ENCODE results near the gene EBF4. TPM values are rescaled to one million over a fixed set of nuclear protein-coding genes. Genes with fewer than 3 reads are reported as not detected.

The EBF4 gene
- total and polyA plus RNA-seq, 2 of the 8 experiments (the other 6 are each of a cell fraction or from before 2014, with no cell fraction given), result 1.2 to 2.9 TPM

- ChIA-PET CTCF (ENCODE audit: partially characterized antibody) (interaction anchor here (0.6 to 18.6 kb wide), 9 partner anchors 9 to 66 kb away, joined by 3 to 286 read pairs (median 7); partner anchors contain the start of gene EBF4), POLR2A (ENCODE audit: partially characterized antibody) (interaction anchor here (1.8 kb wide), 1 partner anchor 33 kb away, joined by 4 read pairs; no protein-coding TSS in a partner anchor)
- FAIRE-seq, result no peak
- Histone ChIP-seq H3K27ac (ENCODE audit: low read depth, low read length) (no peak overlapping the region), H3K79me2 (ENCODE audit: control insufficient read depth in 1 of 2, insufficient read depth in 2 of 2, low read length in 2 of 2) (no peaks in the 10 kb centered on the region), H4K91ac (replicated peaks; ENCODE audit: insufficient read length, low read length) (peak overlapping the region; percentile 76), H2AFZ (ENCODE audit: low read length) (no peak overlapping the region), H2BK120ac (replicated peaks; ENCODE audit: low read depth, low read length) (no peak overlapping the region), H4K5ac (ENCODE audit: insufficient read length, low read depth, low read length) (no peak overlapping the region), H3K9ac (replicated peaks in 1 of 4; ENCODE audit: extremely low read depth in 1 of 4, low read depth in 3 of 4, low read length in 3 of 4) (no peak overlapping the region), H2AK5ac (ENCODE audit: low read depth, low read length) (no peak overlapping the region), H3K56ac (replicated peaks; ENCODE audit: insufficient read length, low read depth, low read length) (no peak overlapping the region), H4K8ac (ENCODE audit: extremely low read depth, insufficient read depth, low read length) (no peak overlapping the region; the same call in 1 of the 2 replicates), H3K9me3 (ENCODE audit: insufficient read depth in 2 of 2, low read depth in 1 of 2, low read length in 1 of 2) (0 out of 4 replicates have a peak, but pooled peaks cover 0 to 3% of the 10 kb centered on the region in 2 experiments), H2BK5ac (ENCODE audit: low read depth, low read length) (peak overlapping the region; percentile 7; the same call in 1 of the 2 replicates), H3K18ac (ENCODE audit: extremely low read depth, low read length) (no peak overlapping the region), H3K27me3 (replicated peaks in 1 of 4; ENCODE audit: control insufficient read depth in 3 of 4, extremely low read depth in 1 of 4, insufficient read depth in 3 of 4, low read length in 3 of 4) (peaks cover 0 to 9% (median 3%) of the 10 kb centered on the region in 4 experiments; a peak in 3 of 7 replicates), H4K20me1 (replicated peaks in 1 of 2; ENCODE audit: control insufficient read depth in 1 of 2, insufficient read depth in 2 of 2, low read length in 2 of 2) (no peaks in the 10 kb centered on the region), H3K4me3 (ENCODE audit: extremely low read depth in 1 of 4, insufficient read depth in 2 of 4, low read depth in 3 of 4, low read length in 4 of 4) (no peak overlapping the region), H3K36me3 (ENCODE audit: control insufficient read depth in 2 of 4, insufficient read depth in 4 of 4, low read length in 3 of 4) (no peaks in the 10 kb centered on the region), H3K14ac (ENCODE audit: insufficient read length) (no peak overlapping the region), H3K4me1 (replicated peaks in 1 of 4; ENCODE audit: control insufficient read depth in 3 of 4, insufficient read depth in 4 of 4, low read length in 3 of 4) (peaks cover 2 to 9% (median 5%) of the 10 kb centered on the region in 4 experiments), H3K79me1 (ENCODE audit: low read depth, low read length) (no peaks in the 10 kb centered on the region), H3K23me2 (ENCODE audit: low read depth, low read length) (no peaks in the 10 kb centered on the region), H3K23ac (ENCODE audit: insufficient read length) (no peak overlapping the region), H2BK12ac (ENCODE audit: low read depth, low read length) (no peak overlapping the region), H3K4ac (replicated peaks; ENCODE audit: insufficient read length, low read depth, low read length) (no peak overlapping the region), H3K4me2 (ENCODE audit: insufficient read depth in 1 of 2, low read depth in 2 of 2, low read length in 2 of 2) (0 out of 4 replicates have a peak overlapping the region, but pooled peaks of 1 of the 2 experiments have one; percentile 3), H2BK15ac (ENCODE audit: low read length) (no peak overlapping the region), H2BK20ac (ENCODE audit: low read length) (no peak overlapping the region)
- peak in 1 of 2 experiments; percentile 45 for DNase-seq (ENCODE audit: low read depth in 1 of 2, low spot score in 2 of 2)
- 86% methylated on average over 8 of the region's 8 CpGs; no CpG with 5 or more reads in 1 of the 2 experiments for WGBS, 2 experiments (ENCODE audit: extremely low coverage in 1 of 2, insufficient coverage in 1 of 2, insufficient read length in 1 of 2, insufficient replicate concordance in 2 of 2, low coverage in 1 of 2, low lambda C conversion rate in 2 of 2, missing lambda C conversion rate in 1 of 2)
- no peak for TF ChIP-seq TAF1 (IDR thresholded peaks at IDR 0.05; ENCODE audit: low read depth, low read length)
- TF ChIP-seq RAD21 (IDR thresholded peaks at IDR 0.05 in 1 of 2, conservative IDR thresholded peaks at IDR 0.05 in 1 of 2; ENCODE audit: low read depth in 2 of 2, low read length in 2 of 2), result no peak
- no peak for TF ChIP-seq CEBPB (IDR thresholded peaks at IDR 0.05; ENCODE audit: low read depth, low read length)
- no peak for TF ChIP-seq SIRT6 (IDR thresholded peaks at IDR 0.05; ENCODE audit: low read length)
- no peak for TF ChIP-seq NANOG (IDR thresholded peaks at IDR 0.05; ENCODE audit: insufficient read depth, low read depth, low read length, poor library complexity, severe bottlenecking)
- no peak for TF ChIP-seq CREB1 (IDR thresholded peaks at IDR 0.05)
- TF ChIP-seq TBP (IDR thresholded peaks at IDR 0.05; ENCODE audit: low read depth, low read length), result no peak
- no peak for TF ChIP-seq CBX8 (IDR thresholded peaks at IDR 0.05; ENCODE audit: borderline replicate concordance, low read depth, low read length)
- TF ChIP-seq CHD2 (IDR thresholded peaks at IDR 0.05; ENCODE audit: low read length), result no peak
- TF ChIP-seq E2F6 (IDR thresholded peaks at IDR 0.05), result no peak
- TF ChIP-seq EGR1 (IDR thresholded peaks at IDR 0.05; ENCODE audit: borderline replicate concordance, low read depth, low read length), result no peak
- TF ChIP-seq TCF12 (IDR thresholded peaks at IDR 0.05; ENCODE audit: low read depth, low read length), result no peak
- no peak for TF ChIP-seq GABPA (IDR thresholded peaks at IDR 0.05; ENCODE audit: borderline replicate concordance, insufficient read depth, low read length)
- no peak for TF ChIP-seq EZH2 (IDR thresholded peaks at IDR 0.05; ENCODE audit: low read depth, low read length, severe bottlenecking)
Observed at GRCh38 chr20:2739042-2739398, 46.4 kb downstream of the EBF4 start.

Data from H1 (cell line).